OCI-LY1 (cell line): ENCODE data around the gene MEFV.
A peak's percentile ranks its signal among the peaks of the same experiment; 100 is the strongest.

ENCODE experiments used
- H2AFZ ChIP-seq: fragments of 200-600 bp; sonication (generic), shearing (Covaris generic); 2 replicates; pipeline ENCODE4 v1.6.0; 2014; ENCODE audit warnings: antibody characterized with exemption, mild to moderate bottlenecking, low read length
- H3F3A ChIP-seq: fragments of 200-600 bp; sonication (generic), shearing (Covaris generic); 2 replicates; pipeline ENCODE4 v1.6.0; 2014; ENCODE audit warnings: mild to moderate bottlenecking, antibody characterized with exemption, low read length, moderate library complexity; ENCODE audit not compliant: insufficient read depth
- H3K27ac ChIP-seq: fragments of 200-600 bp; sonication (generic); 2 replicates; pipeline ENCODE4 v1.5.1; 2014; ENCODE audit warnings: low read length, mixed run types, mild to moderate bottlenecking, low read depth; ENCODE audit not compliant: poor library complexity, severe bottlenecking
- H3K27me3 ChIP-seq: fragments of 200-600 bp; sonication (generic); 2 replicates; pipeline ENCODE4 v1.6.0; 2014; ENCODE audit warnings: antibody characterized with exemption, mild to moderate bottlenecking, low read length, moderate library complexity; ENCODE audit not compliant: insufficient read depth
- H3K36me3 ChIP-seq: fragments of 200-600 bp; sonication (generic); 2 replicates; pipeline ENCODE4 v1.6.1; 2014; ENCODE audit warnings: mild to moderate bottlenecking, antibody characterized with exemption, low read length, moderate library complexity, mixed read lengths; ENCODE audit not compliant: insufficient read depth
- H3K4me1 ChIP-seq: fragments of 200-600 bp; sonication (generic); 2 replicates; pipeline ENCODE4 v1.5.1; 2014; ENCODE audit warnings: mild to moderate bottlenecking, low read length, moderate library complexity; ENCODE audit not compliant: insufficient read depth, severe bottlenecking
- H3K4me2 ChIP-seq: fragments of 200-600 bp; sonication (generic), shearing (Covaris generic); 2 replicates; pipeline ENCODE4 v1.6.1; 2014; ENCODE audit warnings: low read length
- H3K4me3 ChIP-seq: fragments of 200-600 bp; sonication (generic); 2 replicates; pipeline ENCODE4 v1.5.1; 2014; ENCODE audit warnings: low read length, low read depth, mild to moderate bottlenecking, mixed read lengths; ENCODE audit not compliant: poor library complexity, severe bottlenecking
- H3K79me2 ChIP-seq: fragments of 200-600 bp; shearing (Covaris generic); 2 replicates; pipeline ENCODE4 v1.6.1; 2016; ENCODE audit warnings: mixed run types, low read length, mixed read lengths; ENCODE audit not compliant: insufficient read depth
- H3K9ac ChIP-seq: fragments of 200-600 bp; sonication (generic), shearing (Covaris generic); 2 replicates; pipeline ENCODE4 v1.6.1; 2014; ENCODE audit warnings: mild to moderate bottlenecking, low read length, mixed read lengths
- H3K9me2 ChIP-seq: fragments of 200-600 bp; sonication (generic), shearing (Covaris generic); 2 replicates; pipeline ENCODE4 v1.6.1; 2014; ENCODE audit warnings: low read depth, mild to moderate bottlenecking, low read length, mixed read lengths
- H3K9me3 ChIP-seq: fragments of 200-600 bp; shearing (Covaris generic); 2 replicates; pipeline ENCODE4 v1.6.1; 2014; ENCODE audit warnings: low read length, mixed read lengths
- H4K20me1 ChIP-seq: fragments of 200-600 bp; sonication (generic), shearing (Covaris generic); 2 replicates; pipeline ENCODE4 v1.6.0; 2016; ENCODE audit warnings: mild to moderate bottlenecking, low read length; ENCODE audit not compliant: insufficient read depth
- EZH2 ChIP-seq: fragments of 200-600 bp; sonication (generic), shearing (Covaris generic); IDR thresholded peaks from 2 replicates; pipeline ENCODE4 v1.8.0; 2017; ENCODE audit warnings: borderline replicate concordance, mixed run types, mild to moderate bottlenecking, antibody characterized with exemption, low read length, moderate library complexity, mixed read lengths
- TF ChIP-seq, protein P1 (sequence below): fragments of 200-600 bp; sonication (generic), shearing (Covaris generic); IDR thresholded peaks from 2 replicates; pipeline ENCODE4 v1.5.1; 2017; ENCODE audit warnings: mild to moderate bottlenecking, antibody characterized with exemption, low read length, moderate library complexity, mixed read lengths

Gene MEFV

DNA sequence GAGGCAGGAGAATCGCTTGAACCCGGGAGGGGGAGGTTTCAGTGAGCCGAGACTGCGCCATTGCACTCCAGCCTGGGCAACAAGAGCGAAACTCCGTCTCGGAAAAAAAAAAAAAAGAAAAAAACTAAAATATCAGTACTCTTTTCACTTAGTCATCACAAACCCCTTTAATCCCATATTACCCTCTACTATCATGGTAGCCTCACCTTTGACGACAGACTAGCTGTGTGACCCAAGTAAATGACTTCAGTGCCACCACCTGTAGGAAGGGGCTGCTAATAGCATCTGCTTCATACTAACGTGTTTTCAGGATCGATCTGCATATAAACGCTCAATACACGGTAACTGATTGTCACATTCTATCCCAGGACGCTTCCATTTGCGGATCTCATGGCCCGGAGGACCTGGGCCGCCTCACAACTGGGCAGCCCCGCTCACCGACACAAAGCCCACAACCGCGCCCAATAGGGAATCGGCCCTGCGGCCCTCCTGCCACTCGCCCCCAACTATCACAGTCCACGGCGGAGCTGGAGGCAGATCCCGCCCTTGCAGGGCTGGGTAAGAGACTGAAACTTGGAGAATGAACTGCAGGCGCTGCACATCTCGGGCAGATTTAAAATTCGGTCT lies 25.8 kb upstream of the MEFV start:
- Histone ChIP-seq H3K9ac (peak overlapping the region; percentile 81), H3K36me3 (peaks cover 31% of the 10 kb centered on the region), H3K4me3 (peak overlapping the region; percentile 91), H3K27ac (no peak overlapping the region), H4K20me1 (no peaks in the 10 kb centered on the region), H3F3A (no peaks in the 10 kb centered on the region), H3K79me2 (peaks cover 29% of the 10 kb centered on the region), H3K4me2 (peak overlapping the region; percentile 73), H3K9me3 (peaks cover 10% of the 10 kb centered on the region; the same call in 1 of the 2 replicates), H3K27me3 (peaks cover 6% of the 10 kb centered on the region; the same call in 1 of the 2 replicates), H3K9me2 (no peaks in the 10 kb centered on the region), H2AFZ (no peak overlapping the region; the same call in 1 of the 2 replicates), H3K4me1 (peaks cover 21% of the 10 kb centered on the region)
- TF ChIP-seq, protein P1, sequence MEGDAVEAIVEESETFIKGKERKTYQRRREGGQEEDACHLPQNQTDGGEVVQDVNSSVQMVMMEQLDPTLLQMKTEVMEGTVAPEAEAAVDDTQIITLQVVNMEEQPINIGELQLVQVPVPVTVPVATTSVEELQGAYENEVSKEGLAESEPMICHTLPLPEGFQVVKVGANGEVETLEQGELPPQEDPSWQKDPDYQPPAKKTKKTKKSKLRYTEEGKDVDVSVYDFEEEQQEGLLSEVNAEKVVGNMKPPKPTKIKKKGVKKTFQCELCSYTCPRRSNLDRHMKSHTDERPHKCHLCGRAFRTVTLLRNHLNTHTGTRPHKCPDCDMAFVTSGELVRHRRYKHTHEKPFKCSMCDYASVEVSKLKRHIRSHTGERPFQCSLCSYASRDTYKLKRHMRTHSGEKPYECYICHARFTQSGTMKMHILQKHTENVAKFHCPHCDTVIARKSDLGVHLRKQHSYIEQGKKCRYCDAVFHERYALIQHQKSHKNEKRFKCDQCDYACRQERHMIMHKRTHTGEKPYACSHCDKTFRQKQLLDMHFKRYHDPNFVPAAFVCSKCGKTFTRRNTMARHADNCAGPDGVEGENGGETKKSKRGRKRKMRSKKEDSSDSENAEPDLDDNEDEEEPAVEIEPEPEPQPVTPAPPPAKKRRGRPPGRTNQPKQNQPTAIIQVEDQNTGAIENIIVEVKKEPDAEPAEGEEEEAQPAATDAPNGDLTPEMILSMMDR: no peak
- no peak for TF ChIP-seq EZH2

GRCh38 chr16:3281222-3281820 lies 24.9 kb upstream of the MEFV start:
- peaks cover 6% of the 10 kb centered on the region; the same call in 1 of the 2 replicates for H3K27me3 ChIP-seq
- H3F3A ChIP-seq: no peaks in the 10 kb centered on the region
- H3K4me2 ChIP-seq: no peak overlapping the region
- peaks cover 26% of the 10 kb centered on the region for H3K79me2 ChIP-seq
- peaks cover 22% of the 10 kb centered on the region for H3K36me3 ChIP-seq
- H3K9ac ChIP-seq: no peak overlapping the region
- TF ChIP-seq, protein P1: no peak
- TF ChIP-seq EZH2: no peak
- H3K4me1 ChIP-seq: peaks cover 21% of the 10 kb centered on the region
- no peaks in the 10 kb centered on the region for H4K20me1 ChIP-seq
- no peak overlapping the region for H2AFZ ChIP-seq
- no peak overlapping the region for H3K27ac ChIP-seq
- no peak overlapping the region for H3K4me3 ChIP-seq
- H3K9me3 ChIP-seq: peaks cover 6% of the 10 kb centered on the region; the same call in 1 of the 2 replicates
- no peaks in the 10 kb centered on the region for H3K9me2 ChIP-seq

DNA sequence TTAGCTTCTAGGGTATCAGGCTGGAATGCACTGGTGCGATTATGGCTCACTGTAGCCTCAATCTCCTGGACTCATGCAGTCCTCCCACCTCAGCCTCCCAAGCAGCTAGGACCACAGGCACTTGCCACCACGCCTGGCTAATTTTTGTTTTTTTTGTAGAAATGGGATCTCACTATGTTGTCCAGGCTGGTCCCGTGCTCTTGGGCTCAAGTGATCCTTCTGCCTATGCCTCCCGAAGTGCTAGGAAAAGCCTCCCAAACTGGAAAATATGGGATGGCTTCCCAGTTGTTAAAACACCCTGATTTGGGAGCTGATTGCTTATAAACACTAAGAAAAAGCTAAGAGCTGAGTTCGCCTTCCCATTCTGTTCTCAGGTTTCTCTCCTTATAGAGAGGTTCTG lies 20.2 kb upstream of the MEFV start:
- H3K9ac ChIP-seq: no peak overlapping the region
- H3K4me3 ChIP-seq: no peak overlapping the region
- H3K4me2 ChIP-seq: no peak overlapping the region
- H3K27ac ChIP-seq: no peak overlapping the region
- no peaks in the 10 kb centered on the region for H4K20me1 ChIP-seq
- H3K4me1 ChIP-seq: peaks cover 10% of the 10 kb centered on the region
- H3K9me2 ChIP-seq: no peaks in the 10 kb centered on the region
- no peak overlapping the region for H2AFZ ChIP-seq
- TF ChIP-seq EZH2: no peak
- TF ChIP-seq, protein P1: no peak
- H3K79me2 ChIP-seq: no peaks in the 10 kb centered on the region
- no peaks in the 10 kb centered on the region for H3F3A ChIP-seq
- H3K36me3 ChIP-seq: no peaks in the 10 kb centered on the region
- H3K9me3 ChIP-seq: no peaks in the 10 kb centered on the region
- H3K27me3 ChIP-seq: peaks cover 6% of the 10 kb centered on the region; the same call in 1 of the 2 replicates
